AG04450 (cell line): ENCODE data around the gene MTMR10. TPM values are rescaled to one million over a fixed set of nuclear protein-coding genes. Genes with fewer than 3 reads are reported as not detected.
A peak's percentile ranks its signal among the peaks of the same experiment; 100 is the strongest.

Experiments
- CTCF ChIA-PET: fragments of 300-600, 350-600 bp; formaldehyde crosslinking; extraction: SDS; loops from one replicate; lab custom pipeline; 2022; ENCODE audit warnings: antibody characterized with exemption, inconsistent platforms; lab: Charles Lee
- POLR2A ChIA-PET: fragments of 350-600 bp; formaldehyde crosslinking; extraction: SDS; loops from one replicate; lab custom pipeline; 2021; ENCODE audit warnings: antibody characterized with exemption, inconsistent platforms; lab: Yijun Ruan, JAX
- DNase-seq: peaks from one replicate; pipeline ENCODE4 v3.0.0-alpha.2; 2011; ENCODE audit warnings: low read depth, low spot score
- H3K27ac ChIP-seq: one replicate; pipeline ENCODE4 v1.5.1; 2012; ENCODE audit warnings: low read depth, low read length, control low read depth
- H3K27me3 ChIP-seq: one replicate; pipeline ENCODE4 v1.6.0; 2012; ENCODE audit warnings: low read length; ENCODE audit not compliant: control insufficient read depth, insufficient read depth
- H3K4me3 ChIP-seq: 2 replicates; pipeline ENCODE4 v1.5.1; 2011; ENCODE audit warnings: mild to moderate bottlenecking, low read depth, low read length, control low read depth
- H3K9me3 ChIP-seq: 2 replicates; pipeline ENCODE4 v1.5.1; 2012; ENCODE audit warnings: low read length; ENCODE audit not compliant: control insufficient read depth, insufficient read depth
- CTCF ChIP-seq: IDR thresholded peaks from 2 replicates; pipeline ENCODE4 v1.5.1; 2011; ENCODE audit warnings: low read depth, low read length, control low read depth, inconsistent platforms
- polyA plus RNA-seq: library from polyadenylated mRNA; depleted of rRNA; stranded (reverse); fragments of >200 nt; gene quantifications from 2 replicates; pipeline ENCODE4 v1.2.3, GENCODE V29; 2011

The MTMR10 gene
- polyA plus RNA-seq, 1 experiment, result 17.7 TPM

GRCh38 chr15:31004220-31004733, 12.8 kb upstream of the MTMR10 start:
- CTCF ChIA-PET, result interaction anchor here (1.6 kb wide), 1 partner anchor 125 kb away, joined by 3 read pairs; no protein-coding TSS in a partner anchor

GRCh38 chr15:31001702-31002101, 10.3 kb upstream of the MTMR10 start:
- peaks cover 4% of the 10 kb centered on the region for H3K27me3 ChIP-seq
- H3K27ac ChIP-seq, result no peak overlapping the region
- CTCF ChIA-PET, result no interaction called here
- POLR2A ChIA-PET, result no interaction called here
- no peak for TF ChIP-seq CTCF
- DNase-seq, result no peak
- no peak overlapping the region for H3K4me3 ChIP-seq
- no peaks in the 10 kb centered on the region for H3K9me3 ChIP-seq

More at GRCh38 chr15:31004220-31004733, 12.8 kb upstream of the MTMR10 start:
- Histone ChIP-seq H3K27ac (no peak overlapping the region), H3K4me3 (no peak overlapping the region), H3K27me3 (peaks cover 4% of the 10 kb centered on the region), H3K9me3 (no peaks in the 10 kb centered on the region)
- no peak for TF ChIP-seq CTCF
- no peak for DNase-seq
- POLR2A ChIA-PET, result no interaction called here

- no peak overlapping the region for H3K27ac ChIP-seq
- H3K9me3 ChIP-seq, result no peaks in the 10 kb centered on the region
- no peak for DNase-seq
- no peak overlapping the region for H3K4me3 ChIP-seq
- CTCF ChIA-PET, result interaction anchor here (1.0 kb wide), 1 partner anchor 129 kb away, joined by 3 read pairs; no protein-coding TSS in a partner anchor
- POLR2A ChIA-PET, result no interaction called here
- peaks cover 4% of the 10 kb centered on the region for H3K27me3 ChIP-seq
- TF ChIP-seq CTCF, result no peak
These were observed 8.3 kb upstream of the MTMR10 start for GRCh38 chr15:30999729-31000128.

DNA sequence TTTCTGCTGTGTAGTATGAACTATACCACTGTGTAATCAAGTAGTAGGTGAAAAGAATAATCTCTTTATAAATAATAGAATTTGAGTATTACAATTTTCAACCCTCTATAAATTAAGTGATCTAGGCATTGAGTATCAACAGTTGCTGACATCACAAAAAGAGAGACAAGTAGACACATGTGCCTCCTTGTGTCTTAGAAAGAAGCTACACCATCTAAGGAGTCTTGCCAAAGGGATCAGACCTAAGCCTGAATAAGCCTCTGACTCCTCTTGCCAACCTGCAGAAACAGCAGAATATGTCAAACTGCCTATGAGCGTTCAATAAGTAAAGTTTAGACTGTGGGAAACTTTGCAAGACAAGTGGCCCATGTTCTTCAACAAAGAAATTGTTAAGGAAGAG, 5.8 kb upstream of the MTMR10 start:
- ChIA-PET POLR2A (no interaction called here), CTCF (no interaction called here)
- no peak overlapping the region for H3K4me3 ChIP-seq
- H3K9me3 ChIP-seq, result no peaks in the 10 kb centered on the region
- no peak overlapping the region for H3K27ac ChIP-seq
- no peak for TF ChIP-seq CTCF
- no peak for DNase-seq
- no peaks in the 10 kb centered on the region for H3K27me3 ChIP-seq

GRCh38 chr15:30992249-30992864, 929 bp upstream of the MTMR10 start:
- ChIA-PET POLR2A (interaction anchor here (2.0 kb wide), 1 partner anchor 38 kb away, joined by 8 read pairs; no protein-coding TSS in a partner anchor), CTCF (interaction anchor here (2.6 kb wide), 1 partner anchor 137 kb away, joined by 19 read pairs; no protein-coding TSS in a partner anchor)
- TF ChIP-seq CTCF, result no peak
- no peak overlapping the region for H3K27ac ChIP-seq
- H3K4me3 ChIP-seq, result peak overlapping the region; percentile 88
- no peaks in the 10 kb centered on the region for H3K27me3 ChIP-seq
- no peaks in the 10 kb centered on the region; the same call in 1 of the 2 replicates for H3K9me3 ChIP-seq
- DNase-seq, result no peak
